Epithelial cell of esophagus (primary cell): ENCODE measurements around the gene VSTM2B.

Source experiments
- DNase-seq: peaks from one replicate; pipeline ENCODE4 v3.0.0; 2010; ENCODE audit warnings: low read depth
- H3K4me3 ChIP-seq: 2 replicates; pipeline ENCODE4 v1.5.1; 2011; ENCODE audit warnings: mild to moderate bottlenecking, low read length, control low read depth
- TF ChIP-seq, protein P1 (sequence below): IDR thresholded peaks from 2 replicates; pipeline ENCODE4 v1.5.1; 2011; ENCODE audit warnings: low read depth, mild to moderate bottlenecking, low read length, control low read depth, inconsistent platforms; ENCODE audit not compliant: insufficient read depth; ENCODE audit errors: missing control alignments

Gene VSTM2B

DNA sequence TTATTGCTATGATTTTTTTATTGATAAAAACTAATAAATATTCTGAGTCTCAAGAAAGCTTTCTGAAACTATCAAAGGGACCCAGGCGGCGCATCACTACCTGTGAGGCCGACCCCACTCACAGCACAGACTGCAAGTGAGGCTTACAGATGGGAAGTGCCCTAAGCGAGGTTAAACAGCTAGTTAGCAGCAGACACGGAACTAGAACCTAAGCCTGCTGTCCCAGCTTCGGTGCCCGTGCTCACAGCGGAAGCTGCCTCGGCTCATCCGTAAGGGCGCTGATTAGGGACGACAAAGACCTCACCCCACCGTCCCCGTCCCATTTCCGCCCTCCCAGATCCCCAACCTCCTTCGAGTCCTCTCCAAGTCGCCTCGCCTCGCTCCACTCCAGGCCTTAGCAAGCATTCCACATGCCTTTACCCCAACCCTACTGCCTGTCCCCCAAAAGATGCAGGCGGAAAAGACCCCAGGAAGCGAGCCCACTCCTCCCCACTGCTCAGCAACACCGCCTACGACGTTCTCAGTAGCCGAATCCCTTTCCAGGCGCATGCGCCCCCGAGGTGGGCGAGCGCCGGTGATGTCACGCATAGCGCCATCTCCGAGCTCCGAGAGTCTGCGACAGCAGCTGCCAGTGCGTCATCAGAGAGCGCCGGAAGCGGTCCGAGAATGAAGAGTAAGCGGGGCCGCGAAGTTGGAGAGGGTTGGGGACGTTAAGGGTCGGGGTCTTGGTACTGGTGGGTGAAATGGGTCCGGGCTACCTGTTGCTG lies 80.0 kb downstream of the VSTM2B start, which contains the start of gene POP4:
POP4 (plus strand) TSS at position 631 of the 767 bp plus-strand sequence; CDS start at position 667, 36 bp downstream.
- DNase-seq: peak; percentile 95
- peak within 1 kb of the TSS; percentile 99 for H3K4me3 ChIP-seq
- TF ChIP-seq, protein P1, sequence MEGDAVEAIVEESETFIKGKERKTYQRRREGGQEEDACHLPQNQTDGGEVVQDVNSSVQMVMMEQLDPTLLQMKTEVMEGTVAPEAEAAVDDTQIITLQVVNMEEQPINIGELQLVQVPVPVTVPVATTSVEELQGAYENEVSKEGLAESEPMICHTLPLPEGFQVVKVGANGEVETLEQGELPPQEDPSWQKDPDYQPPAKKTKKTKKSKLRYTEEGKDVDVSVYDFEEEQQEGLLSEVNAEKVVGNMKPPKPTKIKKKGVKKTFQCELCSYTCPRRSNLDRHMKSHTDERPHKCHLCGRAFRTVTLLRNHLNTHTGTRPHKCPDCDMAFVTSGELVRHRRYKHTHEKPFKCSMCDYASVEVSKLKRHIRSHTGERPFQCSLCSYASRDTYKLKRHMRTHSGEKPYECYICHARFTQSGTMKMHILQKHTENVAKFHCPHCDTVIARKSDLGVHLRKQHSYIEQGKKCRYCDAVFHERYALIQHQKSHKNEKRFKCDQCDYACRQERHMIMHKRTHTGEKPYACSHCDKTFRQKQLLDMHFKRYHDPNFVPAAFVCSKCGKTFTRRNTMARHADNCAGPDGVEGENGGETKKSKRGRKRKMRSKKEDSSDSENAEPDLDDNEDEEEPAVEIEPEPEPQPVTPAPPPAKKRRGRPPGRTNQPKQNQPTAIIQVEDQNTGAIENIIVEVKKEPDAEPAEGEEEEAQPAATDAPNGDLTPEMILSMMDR: no peak

- no peak for DNase-seq
- TF ChIP-seq, protein P1: no peak
- H3K4me3 ChIP-seq: peak overlapping the region; percentile 99
Observed at GRCh38 chr19:29606420-29606747, 80.6 kb downstream of the VSTM2B start.

DNA sequence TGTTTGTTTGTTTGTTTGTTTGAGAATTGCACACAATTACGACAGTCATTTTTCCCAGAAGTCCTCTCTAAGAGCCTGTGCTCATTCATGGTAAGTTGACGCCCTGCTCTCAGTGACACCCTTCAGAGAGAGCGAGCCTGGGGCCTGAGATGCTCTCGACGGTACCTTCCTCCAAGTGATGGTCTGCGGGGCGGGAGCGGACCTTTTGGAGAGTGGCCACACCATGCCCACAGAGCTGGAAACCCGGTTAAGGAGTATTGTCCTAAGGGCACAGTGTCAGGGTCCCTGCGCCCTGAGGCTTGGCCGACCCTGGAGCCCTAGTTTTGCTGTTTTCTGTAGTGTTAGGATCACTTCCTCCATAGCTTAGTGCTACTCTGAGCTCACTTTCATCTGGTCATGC lies 83.8 kb downstream of the VSTM2B start:
- TF ChIP-seq, protein P1: no peak
- no peak for DNase-seq
- no peak overlapping the region for H3K4me3 ChIP-seq

DNA sequence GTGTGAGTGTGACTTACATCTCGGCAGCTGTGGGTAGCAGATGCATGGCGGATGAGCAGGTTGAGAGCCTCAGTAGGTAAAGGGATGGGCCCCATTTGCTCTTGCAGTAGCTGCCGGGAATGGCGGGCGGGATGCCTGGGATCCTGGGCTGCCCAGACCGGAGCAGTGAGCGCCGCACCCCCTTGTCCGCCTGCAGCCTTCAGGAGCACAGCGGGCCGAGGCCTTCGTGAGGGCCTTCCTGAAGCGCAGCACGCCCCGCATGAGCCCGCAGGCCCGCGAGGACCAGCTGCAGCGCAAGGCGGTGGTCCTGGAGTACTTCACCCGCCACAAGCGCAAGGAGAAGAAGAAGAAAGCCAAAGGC lies 84.4 kb downstream of the VSTM2B start:
- no peak for DNase-seq
- TF ChIP-seq, protein P1: no peak
- H3K4me3 ChIP-seq: no peak overlapping the region

GRCh38 chr19:29610574-29611271 lies 84.9 kb downstream of the VSTM2B start:
- TF ChIP-seq, protein P1: peak; percentile 88
- no peak overlapping the region for H3K4me3 ChIP-seq
- DNase-seq: peak; percentile 82

DNA sequence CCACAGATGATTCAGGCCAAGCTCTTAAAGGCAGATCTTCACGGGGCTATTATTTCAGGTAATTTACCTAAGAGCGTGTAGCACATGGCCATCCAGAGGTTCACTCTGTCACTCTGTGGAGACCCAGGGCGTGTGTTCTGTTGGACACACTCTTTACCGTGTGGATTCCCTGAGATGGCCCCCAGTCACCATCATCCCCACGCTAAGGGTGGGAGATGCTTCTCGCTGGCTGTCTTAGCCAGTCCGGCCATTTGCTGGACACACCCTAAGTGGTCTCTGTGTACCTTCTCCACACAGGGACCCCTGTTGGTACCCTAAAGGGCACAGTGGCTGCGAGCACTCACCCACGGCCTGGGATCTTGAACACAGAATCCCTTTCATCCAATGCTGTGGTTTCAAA lies 86.3 kb downstream of the VSTM2B start:
- no peak overlapping the region for H3K4me3 ChIP-seq
- no peak for DNase-seq
- TF ChIP-seq, protein P1: no peak
